ENCODE data around the gene ZNRD2.

DNA sequence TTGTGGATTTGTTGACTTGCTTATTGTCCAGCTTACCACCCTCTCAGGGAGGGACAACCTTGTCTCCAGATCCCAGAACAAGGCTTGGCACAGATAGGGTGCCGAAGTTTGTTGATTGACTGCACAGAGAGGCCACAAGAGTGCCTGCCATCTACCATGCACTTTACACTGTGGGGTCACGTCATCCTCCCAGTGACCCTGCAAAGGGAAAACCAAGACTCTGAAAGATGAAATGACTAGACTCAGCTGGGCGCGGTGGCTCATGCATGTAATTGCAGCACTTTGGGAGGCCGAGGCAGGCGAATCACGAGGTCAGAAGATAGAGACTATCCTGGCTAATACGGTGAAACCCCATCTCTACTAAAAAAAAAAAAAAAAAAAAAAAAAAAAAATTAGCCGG is 7.5 kb upstream of the ZNRD2 start:
- TF ChIP-seq, protein P1, sequence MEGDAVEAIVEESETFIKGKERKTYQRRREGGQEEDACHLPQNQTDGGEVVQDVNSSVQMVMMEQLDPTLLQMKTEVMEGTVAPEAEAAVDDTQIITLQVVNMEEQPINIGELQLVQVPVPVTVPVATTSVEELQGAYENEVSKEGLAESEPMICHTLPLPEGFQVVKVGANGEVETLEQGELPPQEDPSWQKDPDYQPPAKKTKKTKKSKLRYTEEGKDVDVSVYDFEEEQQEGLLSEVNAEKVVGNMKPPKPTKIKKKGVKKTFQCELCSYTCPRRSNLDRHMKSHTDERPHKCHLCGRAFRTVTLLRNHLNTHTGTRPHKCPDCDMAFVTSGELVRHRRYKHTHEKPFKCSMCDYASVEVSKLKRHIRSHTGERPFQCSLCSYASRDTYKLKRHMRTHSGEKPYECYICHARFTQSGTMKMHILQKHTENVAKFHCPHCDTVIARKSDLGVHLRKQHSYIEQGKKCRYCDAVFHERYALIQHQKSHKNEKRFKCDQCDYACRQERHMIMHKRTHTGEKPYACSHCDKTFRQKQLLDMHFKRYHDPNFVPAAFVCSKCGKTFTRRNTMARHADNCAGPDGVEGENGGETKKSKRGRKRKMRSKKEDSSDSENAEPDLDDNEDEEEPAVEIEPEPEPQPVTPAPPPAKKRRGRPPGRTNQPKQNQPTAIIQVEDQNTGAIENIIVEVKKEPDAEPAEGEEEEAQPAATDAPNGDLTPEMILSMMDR (conservative IDR thresholded peaks at IDR 0.05; ENCODE audit: low read depth, low read length) = no peak
- no peak for TF ChIP-seq EZH2phosphoT487 (IDR thresholded peaks at IDR 0.05; ENCODE audit: borderline replicate concordance, low read length)
